ENCODE data around the gene CCDC92. TPM values are rescaled to one million over a fixed set of nuclear protein-coding genes. Genes with fewer than 3 reads are reported as not detected.

CCDC92 gene
- polyA plus RNA-seq, 1 donor from 2014 or later: 11.3 TPM

GRCh38 chr12:123940627-123940966 is 32.0 kb downstream of the CCDC92 start:
- H3K9me3 ChIP-seq (ENCODE audit: low read length): no peaks in the 10 kb centered on the region
- H3K9ac ChIP-seq (ENCODE audit: low read length): no peak overlapping the region
- no peaks in the 10 kb centered on the region for H4K20me1 ChIP-seq (ENCODE audit: insufficient read depth)
- no peaks in the 10 kb centered on the region for H3K36me3 ChIP-seq (ENCODE audit: insufficient read depth, low read length)
- H2AFZ ChIP-seq (ENCODE audit: low read depth, low read length): no peak overlapping the region
- no peak overlapping the region for H3K4me3 ChIP-seq (ENCODE audit: low read length)
- H3K4me2 ChIP-seq (ENCODE audit: low read length): no peak overlapping the region
- no peak overlapping the region for H3K27ac ChIP-seq (ENCODE audit: low read length)
- no peaks in the 10 kb centered on the region for H3K9me2 ChIP-seq (ENCODE audit: insufficient read depth, low read length)
- no peaks in the 10 kb centered on the region for H3K27me3 ChIP-seq (ENCODE audit: insufficient read depth, low read depth, low read length)
- TF ChIP-seq EP300 (conservative IDR thresholded peaks at IDR 0.05; ENCODE audit: poor library complexity, severe bottlenecking): no peak
- TF ChIP-seq RAD21 (conservative IDR thresholded peaks at IDR 0.05): no peak
- TF ChIP-seq REST (IDR thresholded peaks at IDR 0.05; ENCODE audit: borderline replicate concordance): no peak
- no peak for TF ChIP-seq POLR2AphosphoS5 (IDR thresholded peaks at IDR 0.05)
- TF ChIP-seq MXI1 (conservative IDR thresholded peaks at IDR 0.05; ENCODE audit: poor library complexity, severe bottlenecking): no peak
- no peak for TF ChIP-seq EZH2 (IDR thresholded peaks at IDR 0.05; ENCODE audit: borderline replicate concordance, insufficient read depth, low read length, poor library complexity, severe bottlenecking)
- no peak for TF ChIP-seq SMC3 (conservative IDR thresholded peaks at IDR 0.05; ENCODE audit: poor library complexity)
- no peak for TF ChIP-seq TAF1 (IDR thresholded peaks at IDR 0.05; ENCODE audit: low read depth)
- TF ChIP-seq, protein P1, sequence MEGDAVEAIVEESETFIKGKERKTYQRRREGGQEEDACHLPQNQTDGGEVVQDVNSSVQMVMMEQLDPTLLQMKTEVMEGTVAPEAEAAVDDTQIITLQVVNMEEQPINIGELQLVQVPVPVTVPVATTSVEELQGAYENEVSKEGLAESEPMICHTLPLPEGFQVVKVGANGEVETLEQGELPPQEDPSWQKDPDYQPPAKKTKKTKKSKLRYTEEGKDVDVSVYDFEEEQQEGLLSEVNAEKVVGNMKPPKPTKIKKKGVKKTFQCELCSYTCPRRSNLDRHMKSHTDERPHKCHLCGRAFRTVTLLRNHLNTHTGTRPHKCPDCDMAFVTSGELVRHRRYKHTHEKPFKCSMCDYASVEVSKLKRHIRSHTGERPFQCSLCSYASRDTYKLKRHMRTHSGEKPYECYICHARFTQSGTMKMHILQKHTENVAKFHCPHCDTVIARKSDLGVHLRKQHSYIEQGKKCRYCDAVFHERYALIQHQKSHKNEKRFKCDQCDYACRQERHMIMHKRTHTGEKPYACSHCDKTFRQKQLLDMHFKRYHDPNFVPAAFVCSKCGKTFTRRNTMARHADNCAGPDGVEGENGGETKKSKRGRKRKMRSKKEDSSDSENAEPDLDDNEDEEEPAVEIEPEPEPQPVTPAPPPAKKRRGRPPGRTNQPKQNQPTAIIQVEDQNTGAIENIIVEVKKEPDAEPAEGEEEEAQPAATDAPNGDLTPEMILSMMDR (IDR thresholded peaks at IDR 0.05; ENCODE audit: poor library complexity, severe bottlenecking): no peak
- H3F3A ChIP-seq (ENCODE audit: insufficient read depth, low read length, poor library complexity, severe bottlenecking): no peaks in the 10 kb centered on the region
- H3K79me2 ChIP-seq (replicated peaks; ENCODE audit: insufficient read depth, low read length): no peaks in the 10 kb centered on the region

GRCh38 chr12:123939716-123940626 is 32.7 kb downstream of the CCDC92 start:
- H3K79me2 ChIP-seq (replicated peaks; ENCODE audit: insufficient read depth, low read length): no peaks in the 10 kb centered on the region
- no peaks in the 10 kb centered on the region for H3F3A ChIP-seq (ENCODE audit: insufficient read depth, low read length, poor library complexity, severe bottlenecking)
- no peak overlapping the region for H3K4me3 ChIP-seq (ENCODE audit: low read length)
- no peak overlapping the region for H3K4me2 ChIP-seq (ENCODE audit: low read length)
- no peaks in the 10 kb centered on the region for H3K9me3 ChIP-seq (ENCODE audit: low read length)
- TF ChIP-seq, protein P1 (IDR thresholded peaks at IDR 0.05; ENCODE audit: poor library complexity, severe bottlenecking): no peak
- no peak for TF ChIP-seq SMC3 (conservative IDR thresholded peaks at IDR 0.05; ENCODE audit: poor library complexity)
- TF ChIP-seq TAF1 (IDR thresholded peaks at IDR 0.05; ENCODE audit: low read depth): no peak
- no peak for TF ChIP-seq EP300 (conservative IDR thresholded peaks at IDR 0.05; ENCODE audit: poor library complexity, severe bottlenecking)
- no peak for TF ChIP-seq RAD21 (conservative IDR thresholded peaks at IDR 0.05)
- TF ChIP-seq MXI1 (conservative IDR thresholded peaks at IDR 0.05; ENCODE audit: poor library complexity, severe bottlenecking): no peak
- no peak for TF ChIP-seq EZH2 (IDR thresholded peaks at IDR 0.05; ENCODE audit: borderline replicate concordance, insufficient read depth, low read length, poor library complexity, severe bottlenecking)
- TF ChIP-seq POLR2AphosphoS5 (IDR thresholded peaks at IDR 0.05): no peak
- no peak overlapping the region for H2AFZ ChIP-seq (ENCODE audit: low read depth, low read length)
- H3K27ac ChIP-seq (ENCODE audit: low read length): no peak overlapping the region
- no peaks in the 10 kb centered on the region for H3K36me3 ChIP-seq (ENCODE audit: insufficient read depth, low read length)
- H3K27me3 ChIP-seq (ENCODE audit: insufficient read depth, low read depth, low read length): no peaks in the 10 kb centered on the region
- no peak overlapping the region for H3K9ac ChIP-seq (ENCODE audit: low read length)
- no peaks in the 10 kb centered on the region for H3K9me2 ChIP-seq (ENCODE audit: insufficient read depth, low read length)
- no peaks in the 10 kb centered on the region for H4K20me1 ChIP-seq (ENCODE audit: insufficient read depth)
